ENCODE results near the gene ETF1.

The ETF1 gene

GRCh38 chr5:138472353-138472752, 70.7 kb downstream of the ETF1 start:
- Histone ChIP-seq H3K27me3 (ENCODE audit: insufficient read depth, poor library complexity, severe bottlenecking) (no peaks in the 10 kb centered on the region), H3K9me3 (ENCODE audit: severe bottlenecking) (no peaks in the 10 kb centered on the region), H3K27ac (ENCODE audit: poor library complexity, severe bottlenecking) (no peak overlapping the region), H3K36me3 (ENCODE audit: low read depth) (peaks cover 9% of the 10 kb centered on the region), H3K4me1 (ENCODE audit: insufficient read depth, poor library complexity, severe bottlenecking) (peaks cover 7% of the 10 kb centered on the region), H3K4me3 (ENCODE audit: severe bottlenecking) (no peak overlapping the region)
- no peak for ATAC-seq (ENCODE audit: low read depth)
- DNase-seq (ENCODE audit: low spot score), result no peak
- TF ChIP-seq CTCF (IDR thresholded peaks at IDR 0.05; ENCODE audit: poor library complexity, severe bottlenecking), result no peak

- TF ChIP-seq CTCF (IDR thresholded peaks at IDR 0.05; ENCODE audit: poor library complexity, severe bottlenecking), result no peak
- Histone ChIP-seq H3K4me3 (ENCODE audit: severe bottlenecking) (no peak overlapping the region), H3K27me3 (ENCODE audit: insufficient read depth, poor library complexity, severe bottlenecking) (no peaks in the 10 kb centered on the region), H3K27ac (ENCODE audit: poor library complexity, severe bottlenecking) (peak overlapping the region; percentile 11), H3K36me3 (ENCODE audit: low read depth) (peaks cover 23% of the 10 kb centered on the region), H3K4me1 (ENCODE audit: insufficient read depth, poor library complexity, severe bottlenecking) (peaks cover 7% of the 10 kb centered on the region), H3K9me3 (ENCODE audit: severe bottlenecking) (no peaks in the 10 kb centered on the region)
- no peak for DNase-seq (ENCODE audit: low spot score)
- ATAC-seq (ENCODE audit: low read depth), result peak; percentile 20
Measured at GRCh38 chr5:138471052-138471361, 72.0 kb downstream of the ETF1 start.

GRCh38 chr5:138470322-138471051, 72.5 kb downstream of the ETF1 start:
- Histone ChIP-seq H3K4me3 (ENCODE audit: severe bottlenecking) (no peak overlapping the region), H3K27me3 (ENCODE audit: insufficient read depth, poor library complexity, severe bottlenecking) (no peaks in the 10 kb centered on the region), H3K27ac (ENCODE audit: poor library complexity, severe bottlenecking) (peak overlapping the region; percentile 11), H3K36me3 (ENCODE audit: low read depth) (peaks cover 26% of the 10 kb centered on the region), H3K9me3 (ENCODE audit: severe bottlenecking) (no peaks in the 10 kb centered on the region), H3K4me1 (ENCODE audit: insufficient read depth, poor library complexity, severe bottlenecking) (peaks cover 7% of the 10 kb centered on the region)
- no peak for TF ChIP-seq CTCF (IDR thresholded peaks at IDR 0.05; ENCODE audit: poor library complexity, severe bottlenecking)
- ATAC-seq (ENCODE audit: low read depth) (peak; percentile 28), DNase-seq (ENCODE audit: low spot score) (no peak)

GRCh38 chr5:138469540-138470321, 73.3 kb downstream of the ETF1 start:
- ATAC-seq (ENCODE audit: low read depth), result peak; percentile 5
- TF ChIP-seq CTCF (IDR thresholded peaks at IDR 0.05; ENCODE audit: poor library complexity, severe bottlenecking), result no peak
- no peak for DNase-seq (ENCODE audit: low spot score)

More at GRCh38 chr5:138469540-138470321, 73.3 kb downstream of the ETF1 start:
- peak overlapping the region; percentile 11 for H3K27ac ChIP-seq (ENCODE audit: poor library complexity, severe bottlenecking)
- H3K27me3 ChIP-seq (ENCODE audit: insufficient read depth, poor library complexity, severe bottlenecking), result no peaks in the 10 kb centered on the region
- H3K4me3 ChIP-seq (ENCODE audit: severe bottlenecking), result no peak overlapping the region
- peaks cover 7% of the 10 kb centered on the region for H3K4me1 ChIP-seq (ENCODE audit: insufficient read depth, poor library complexity, severe bottlenecking)
- H3K9me3 ChIP-seq (ENCODE audit: severe bottlenecking), result no peaks in the 10 kb centered on the region
- peaks cover 26% of the 10 kb centered on the region for H3K36me3 ChIP-seq (ENCODE audit: low read depth)

All from RWPE2 (cell line).